Measurements from ENCODE around the gene GLDC. TPM values are rescaled to one million over a fixed set of nuclear protein-coding genes. Genes with fewer than 3 reads are reported as not detected.

Gene GLDC
- total and polyA plus RNA-seq, 4 donors, result 26.7 to 102 (median 59.3) TPM

DNA sequence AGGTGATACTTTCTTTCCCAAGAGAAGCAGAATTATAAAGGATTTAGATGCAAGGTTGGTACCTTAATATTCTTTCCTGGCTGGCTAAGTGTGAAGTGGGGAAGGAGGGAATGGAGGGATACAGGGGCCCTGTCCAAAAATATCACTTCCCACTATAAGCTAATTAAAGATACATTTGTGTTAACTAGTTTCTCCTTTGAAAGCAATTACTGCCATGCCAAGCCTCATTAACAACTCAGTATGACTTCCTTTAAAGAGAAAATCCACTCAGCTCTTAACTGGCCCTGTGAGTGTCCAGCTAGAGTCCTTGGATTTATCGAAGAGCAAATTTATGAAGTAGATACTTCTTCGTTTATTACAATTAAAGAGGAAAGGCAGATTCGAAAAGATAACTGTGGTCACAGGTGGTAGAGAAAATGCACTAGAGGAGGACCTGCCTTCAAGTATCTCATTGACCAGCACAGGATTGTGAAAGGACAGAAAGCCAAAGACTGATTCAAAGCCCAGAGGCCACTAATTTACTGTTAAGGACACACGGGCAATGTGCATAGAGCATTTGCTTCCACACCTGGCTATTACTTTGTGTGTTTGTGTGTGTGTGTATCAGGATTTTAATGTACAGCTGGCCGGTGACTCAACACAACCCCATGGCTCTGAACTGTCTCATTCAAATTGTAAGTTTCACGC is 11.2 kb upstream of the GLDC start:
- 64% methylated on average over 6 of the region's 6 CpGs for WGBS
- Histone ChIP-seq H3K27ac (ENCODE audit: low read depth in 1 of 2, low read length in 2 of 2) (peak overlapping the region in 1 of 2 donors; percentile 6), H3K27me3 (ENCODE audit: control insufficient read depth in 4 of 4, insufficient read depth in 4 of 4, low read length in 3 of 4) (no peaks in the 10 kb centered on the region), H3K36me3 (ENCODE audit: control insufficient read depth in 4 of 4, insufficient read depth in 3 of 4, low read depth in 1 of 4, low read length in 3 of 4) (peaks cover 0 to 3% (median under 1%) of the 10 kb centered on the region in 4 donors), H3K4me1 (ENCODE audit: control insufficient read depth in 4 of 4, insufficient read depth in 4 of 4, low read length in 3 of 4) (peaks cover 5 to 23% (median 19%) of the 10 kb centered on the region in 4 donors), H3K4me3 (ENCODE audit: low read depth in 1 of 3, low read length in 3 of 3) (no peak overlapping the region), H3K9me3 (ENCODE audit: control insufficient read depth in 4 of 4, low read length in 3 of 4) (no peaks in the 10 kb centered on the region), H3K9ac (ENCODE audit: low read depth in 1 of 2, low read length in 2 of 2) (no peak overlapping the region)
- DNase-seq (ENCODE audit: low spot score), result no peak
- TF ChIP-seq, protein P1, sequence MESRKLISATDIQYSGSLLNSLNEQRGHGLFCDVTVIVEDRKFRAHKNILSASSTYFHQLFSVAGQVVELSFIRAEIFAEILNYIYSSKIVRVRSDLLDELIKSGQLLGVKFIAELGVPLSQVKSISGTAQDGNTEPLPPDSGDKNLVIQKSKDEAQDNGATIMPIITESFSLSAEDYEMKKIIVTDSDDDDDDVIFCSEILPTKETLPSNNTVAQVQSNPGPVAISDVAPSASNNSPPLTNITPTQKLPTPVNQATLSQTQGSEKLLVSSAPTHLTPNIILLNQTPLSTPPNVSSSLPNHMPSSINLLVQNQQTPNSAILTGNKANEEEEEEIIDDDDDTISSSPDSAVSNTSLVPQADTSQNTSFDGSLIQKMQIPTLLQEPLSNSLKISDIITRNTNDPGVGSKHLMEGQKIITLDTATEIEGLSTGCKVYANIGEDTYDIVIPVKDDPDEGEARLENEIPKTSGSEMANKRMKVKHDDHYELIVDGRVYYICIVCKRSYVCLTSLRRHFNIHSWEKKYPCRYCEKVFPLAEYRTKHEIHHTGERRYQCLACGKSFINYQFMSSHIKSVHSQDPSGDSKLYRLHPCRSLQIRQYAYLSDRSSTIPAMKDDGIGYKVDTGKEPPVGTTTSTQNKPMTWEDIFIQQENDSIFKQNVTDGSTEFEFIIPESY (IDR thresholded peaks at IDR 0.05), result no peak
- TF ChIP-seq RXRA (IDR thresholded peaks at IDR 0.05) (no peak), SP1 (IDR thresholded peaks at IDR 0.05) (no peak), HNF4G (IDR thresholded peaks at IDR 0.05) (no peak), HNF4A (conservative IDR thresholded peaks at IDR 0.05) (peak in 1 of 2 donors; percentile 34), CTCF (IDR thresholded peaks at IDR 0.05; ENCODE audit: low read depth, low read length, missing input control) (no peak)

- WGBS, result 95% methylated on average over 7 of the region's 7 CpGs
- no peak overlapping the region for H3K27ac ChIP-seq (ENCODE audit: low read depth in 1 of 2, low read length in 2 of 2)
- H3K36me3 ChIP-seq (ENCODE audit: control insufficient read depth in 4 of 4, insufficient read depth in 3 of 4, low read depth in 1 of 4, low read length in 3 of 4), result peaks cover 0 to 3% (median under 1%) of the 10 kb centered on the region in 4 donors
- H3K9ac ChIP-seq (ENCODE audit: low read depth in 1 of 2, low read length in 2 of 2), result no peak overlapping the region
- peaks cover 5 to 23% (median 19%) of the 10 kb centered on the region in 4 donors for H3K4me1 ChIP-seq (ENCODE audit: control insufficient read depth in 4 of 4, insufficient read depth in 4 of 4, low read length in 3 of 4)
- no peak for DNase-seq (ENCODE audit: low spot score)
- no peaks in the 10 kb centered on the region for H3K27me3 ChIP-seq (ENCODE audit: control insufficient read depth in 4 of 4, insufficient read depth in 4 of 4, low read length in 3 of 4)
- no peaks in the 10 kb centered on the region for H3K9me3 ChIP-seq (ENCODE audit: control insufficient read depth in 4 of 4, low read length in 3 of 4)
- TF ChIP-seq HNF4A (conservative IDR thresholded peaks at IDR 0.05), result no peak
- TF ChIP-seq MAX (IDR thresholded peaks at IDR 0.05), result no peak
- TF ChIP-seq EGR1 (IDR thresholded peaks at IDR 0.05; ENCODE audit: low read depth in 2 of 2), result no peak
- TF ChIP-seq RAD21 (IDR thresholded peaks at IDR 0.05), result no peak
- no peak for TF ChIP-seq GABPA (IDR thresholded peaks at IDR 0.05 in 1 of 2, conservative IDR thresholded peaks at IDR 0.05 in 1 of 2)
- no peak for TF ChIP-seq NR2F2 (IDR thresholded peaks at IDR 0.05)
- no peak for TF ChIP-seq HNF4G (IDR thresholded peaks at IDR 0.05)
- TF ChIP-seq TAF1 (conservative IDR thresholded peaks at IDR 0.05), result no peak
- TF ChIP-seq SP1 (IDR thresholded peaks at IDR 0.05), result no peak
- no peak for TF ChIP-seq RXRA (IDR thresholded peaks at IDR 0.05)
- no peak for TF ChIP-seq FOXA1 (IDR thresholded peaks at IDR 0.05)
- no peak for TF ChIP-seq ATF3 (IDR thresholded peaks at IDR 0.05)
- no peak for TF ChIP-seq FOXA2 (IDR thresholded peaks at IDR 0.05)
- no peak for TF ChIP-seq CTCF (IDR thresholded peaks at IDR 0.05; ENCODE audit: low read depth, low read length, missing input control)
- no peak for TF ChIP-seq JUND (IDR thresholded peaks at IDR 0.05)
- TF ChIP-seq, protein P1 (IDR thresholded peaks at IDR 0.05), result no peak
- no peak for TF ChIP-seq YY1 (IDR thresholded peaks at IDR 0.05)
- TF ChIP-seq, protein P2, sequence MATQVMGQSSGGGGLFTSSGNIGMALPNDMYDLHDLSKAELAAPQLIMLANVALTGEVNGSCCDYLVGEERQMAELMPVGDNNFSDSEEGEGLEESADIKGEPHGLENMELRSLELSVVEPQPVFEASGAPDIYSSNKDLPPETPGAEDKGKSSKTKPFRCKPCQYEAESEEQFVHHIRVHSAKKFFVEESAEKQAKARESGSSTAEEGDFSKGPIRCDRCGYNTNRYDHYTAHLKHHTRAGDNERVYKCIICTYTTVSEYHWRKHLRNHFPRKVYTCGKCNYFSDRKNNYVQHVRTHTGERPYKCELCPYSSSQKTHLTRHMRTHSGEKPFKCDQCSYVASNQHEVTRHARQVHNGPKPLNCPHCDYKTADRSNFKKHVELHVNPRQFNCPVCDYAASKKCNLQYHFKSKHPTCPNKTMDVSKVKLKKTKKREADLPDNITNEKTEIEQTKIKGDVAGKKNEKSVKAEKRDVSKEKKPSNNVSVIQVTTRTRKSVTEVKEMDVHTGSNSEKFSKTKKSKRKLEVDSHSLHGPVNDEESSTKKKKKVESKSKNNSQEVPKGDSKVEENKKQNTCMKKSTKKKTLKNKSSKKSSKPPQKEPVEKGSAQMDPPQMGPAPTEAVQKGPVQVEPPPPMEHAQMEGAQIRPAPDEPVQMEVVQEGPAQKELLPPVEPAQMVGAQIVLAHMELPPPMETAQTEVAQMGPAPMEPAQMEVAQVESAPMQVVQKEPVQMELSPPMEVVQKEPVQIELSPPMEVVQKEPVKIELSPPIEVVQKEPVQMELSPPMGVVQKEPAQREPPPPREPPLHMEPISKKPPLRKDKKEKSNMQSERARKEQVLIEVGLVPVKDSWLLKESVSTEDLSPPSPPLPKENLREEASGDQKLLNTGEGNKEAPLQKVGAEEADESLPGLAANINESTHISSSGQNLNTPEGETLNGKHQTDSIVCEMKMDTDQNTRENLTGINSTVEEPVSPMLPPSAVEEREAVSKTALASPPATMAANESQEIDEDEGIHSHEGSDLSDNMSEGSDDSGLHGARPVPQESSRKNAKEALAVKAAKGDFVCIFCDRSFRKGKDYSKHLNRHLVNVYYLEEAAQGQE (IDR thresholded peaks at IDR 0.05), result no peak
- no peak overlapping the region for H3K4me3 ChIP-seq (ENCODE audit: low read depth in 1 of 3, low read length in 3 of 3)
Observed at GRCh38 chr9:6655036-6655435, 9.5 kb upstream of the GLDC start.

All from liver (tissue), 9 donors.